Lung (tissue), 12 donors: Measurements from ENCODE around the gene NAGLU. TPM values are rescaled to one million over a fixed set of nuclear protein-coding genes. Genes with fewer than 3 reads are reported as not detected.
A peak's percentile ranks its signal among the peaks of the same experiment; 100 is the strongest.

Experiments
- ATAC-seq: fragments of 200-7000 bp; cut with Tn5 transposase; one replicate; pipeline ENCODE4 v1.9.1; 2020; ENCODE audit warnings: moderate number of reproducible peaks; ENCODE audit not compliant: insufficient read depth, low FRiP score
- DNase-seq, 3 donors: peaks; one replicate each; pipeline ENCODE4 v3.0.0-alpha.2; 2013 to 2017
- H3K27ac ChIP-seq, 2 donors: one replicate each; pipeline ENCODE4 v1.5.1; 2013; ENCODE audit warnings: mild to moderate bottlenecking in 2 of 2, moderate library complexity in 2 of 2, control low read depth in 1 of 2, inconsistent platforms in 1 of 2, low read depth in 1 of 2, low read length in 1 of 2
- H3K27me3 ChIP-seq, 3 donors: one replicate each; pipeline ENCODE4 v1.5.1; 2013; ENCODE audit warnings: low read length in 2 of 3; ENCODE audit not compliant: control insufficient read depth in 3 of 3, insufficient read depth in 3 of 3
- H3K36me3 ChIP-seq, 4 donors: one replicate each; pipeline ENCODE4 v1.5.1; 2013; ENCODE audit warnings: low read length in 4 of 4, mild to moderate bottlenecking in 1 of 4, moderate library complexity in 1 of 4; ENCODE audit not compliant: control insufficient read depth in 4 of 4, insufficient read depth in 4 of 4
- H3K4me1 ChIP-seq, 5 donors: one replicate each; pipeline ENCODE4 v1.5.1; 2013; ENCODE audit warnings: low read length in 5 of 5, mild to moderate bottlenecking in 2 of 5, moderate library complexity in 1 of 5; ENCODE audit not compliant: control insufficient read depth in 5 of 5, insufficient read depth in 5 of 5
- H3K4me3 ChIP-seq: one replicate; pipeline ENCODE4 v1.5.1; 2013; ENCODE audit warnings: mild to moderate bottlenecking, control low read depth, moderate library complexity
- H3K9ac ChIP-seq, 2 donors: one replicate each; pipeline ENCODE4 v1.5.1; 2013; ENCODE audit warnings: low read length in 2 of 2, control low read depth in 1 of 2; ENCODE audit not compliant: insufficient read depth in 1 of 2
- H3K9me3 ChIP-seq, 4 donors: one replicate each; pipeline ENCODE4 v1.5.1; 2013; ENCODE audit warnings: low read length in 3 of 4, mild to moderate bottlenecking in 1 of 4, moderate library complexity in 1 of 4; ENCODE audit not compliant: control insufficient read depth in 4 of 4, insufficient read depth in 3 of 4
- CTCF ChIP-seq: IDR thresholded peaks from 2 replicates; pipeline ENCODE4 v1.5.1; 2012; ENCODE audit warnings: mild to moderate bottlenecking; ENCODE audit errors: control extremely low read depth, extremely low read depth
- WGBS, 2 donors: extraction: QIAGEN DNeasy Blood & Tissue Kit; methylation state at CpG; one replicate each; pipeline ENCODE4 v1.1.7; 2013; 5-methylcytosine and 5-hydroxymethylcytosine counted together
- polyA plus RNA-seq, 2 donors: library from polyadenylated mRNA; stranded (reverse); fragments of 200-250 nt; gene quantifications; one replicate each; pipeline ENCODE4 v1.2.1, GENCODE V29; 2013
- total RNA-seq, 2 donors: library from RNA; depleted of rRNA in 1 of 2; stranded (reverse); fragments of >200 nt in 1 of 2; gene quantifications; one replicate each; pipeline ENCODE4 v1.2.1, GENCODE V29; 2014 to 2021
- donor health status: control.
- donor health status: control.
- donor health status: Bipolar disorder and iron deficiency.
- donor health status: healthy.
- donor health status: DM: yes; HTN: yes; CAD: no.

The NAGLU gene
- total and polyA plus RNA-seq, 4 donors, result 16.8 to 69.8 (median 35.1) TPM

GRCh38 chr17:42509841-42510240 is 26.2 kb upstream of the NAGLU start:
- Histone ChIP-seq H3K36me3 (peaks cover 19 to 45% (median 26%) of the 10 kb centered on the region in 4 donors), H3K4me1 (peaks cover 0 to 8% (median 0%) of the 10 kb centered on the region in 5 donors), H3K9ac (no peak overlapping the region), H3K27me3 (no peaks in the 10 kb centered on the region), H3K27ac (no peak overlapping the region), H3K9me3 (no peaks in the 10 kb centered on the region), H3K4me3 (no peak overlapping the region)
- no peak for TF ChIP-seq CTCF
- DNase-seq, result no peak
- WGBS, 2 donors, result 74 to 79% methylated on average over 2 of the region's 2 CpGs
- ATAC-seq, result no peak

- 88 to 91% methylated on average over 9 of the region's 9 CpGs for WGBS, 2 donors
- DNase-seq (no peak), ATAC-seq (no peak)
- Histone ChIP-seq H3K27me3 (no peaks in the 10 kb centered on the region), H3K4me1 (peaks cover 0 to 10% (median 0%) of the 10 kb centered on the region in 5 donors), H3K4me3 (no peak overlapping the region), H3K9ac (no peak overlapping the region), H3K27ac (peak overlapping the region in 1 of 2 donors; percentile 73), H3K9me3 (no peaks in the 10 kb centered on the region), H3K36me3 (peaks cover 16 to 47% (median 29%) of the 10 kb centered on the region in 4 donors)
- TF ChIP-seq CTCF, result no peak
These were observed 23.8 kb upstream of the NAGLU start for GRCh38 chr17:42512246-42512645.

- TF ChIP-seq CTCF, result no peak
- H3K9me3 ChIP-seq, result no peaks in the 10 kb centered on the region
- no peak overlapping the region for H3K4me3 ChIP-seq
- no peak for ATAC-seq
- no peak overlapping the region for H3K9ac ChIP-seq
- peak overlapping the region in 1 of 2 donors; percentile 73 for H3K27ac ChIP-seq
- no peak for DNase-seq
- H3K4me1 ChIP-seq, result peaks cover under 1 to 12% (median 3%) of the 10 kb centered on the region in 5 donors
- H3K27me3 ChIP-seq, result no peaks in the 10 kb centered on the region
- H3K36me3 ChIP-seq, result peaks cover 11 to 45% (median 26%) of the 10 kb centered on the region in 4 donors
- 73 to 85% methylated on average over 6 of the region's 6 CpGs for WGBS, 2 donors
These were observed 23.2 kb upstream of the NAGLU start for GRCh38 chr17:42512733-42513251.

GRCh38 chr17:42513686-42514085 is 22.4 kb upstream of the NAGLU start:
- H3K9me3 ChIP-seq, result no peaks in the 10 kb centered on the region
- peaks cover 7 to 18% (median 12%) of the 10 kb centered on the region in 5 donors for H3K4me1 ChIP-seq
- DNase-seq (no peak), ATAC-seq (no peak)
- TF ChIP-seq CTCF, result no peak
- H3K4me3 ChIP-seq, result no peak overlapping the region
- H3K36me3 ChIP-seq, result peaks cover 5 to 40% (median 22%) of the 10 kb centered on the region in 4 donors
- H3K27ac ChIP-seq, result no peak overlapping the region
- no peaks in the 10 kb centered on the region for H3K27me3 ChIP-seq
- 95 to 96% methylated on average over 11 of the region's 11 CpGs for WGBS, 2 donors
- H3K9ac ChIP-seq, result no peak overlapping the region
